SU-DHL-6 (cell line): ENCODE results near the gene MPV17.

ENCODE experiments used
- CTCF ChIP-seq: fragments of 200-600 bp; sonication (generic); IDR thresholded peaks from one replicate; pipeline ENCODE4 v1.5.1; 2017; ENCODE audit warnings: antibody characterized with exemption, mild to moderate bottlenecking, low read length, moderate library complexity; ENCODE audit not compliant: insufficient read depth, poor library complexity, severe bottlenecking
- EZH2phosphoT487 ChIP-seq: fragments of 200-600 bp; sonication (generic), shearing (Covaris generic); conservative IDR thresholded peaks from 2 replicates; pipeline ENCODE4 v1.6.1; 2018; ENCODE audit warnings: mild to moderate bottlenecking, antibody characterized with exemption, low read length, moderate library complexity, mixed read lengths

DNA sequence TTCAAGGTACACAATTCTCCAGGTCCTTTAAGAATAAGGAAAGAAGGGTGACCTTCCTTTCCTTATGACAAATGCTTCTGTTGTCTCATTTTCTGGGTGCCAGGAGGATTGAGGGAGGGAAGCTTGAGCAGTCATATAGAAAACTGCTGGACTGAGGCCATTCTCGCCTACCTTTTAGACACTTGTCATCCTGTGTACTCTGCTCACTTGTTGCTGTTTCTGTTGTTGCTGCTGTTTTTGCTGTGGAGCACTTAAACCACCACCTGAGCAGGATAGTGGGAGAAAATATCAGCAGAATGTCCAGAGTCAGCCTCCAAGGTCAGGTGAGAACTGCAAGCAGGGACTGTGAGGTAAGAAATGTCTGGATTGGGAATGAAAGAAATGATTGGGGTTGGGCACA, 44.9 kb downstream of the MPV17 start:
- TF ChIP-seq CTCF (no peak), EZH2phosphoT487 (no peak)
